Neural crest cell (in vitro differentiated cells): Measurements from ENCODE around the gene PPP2R2C. TPM values are rescaled to one million over a fixed set of nuclear protein-coding genes. Genes with fewer than 3 reads are reported as not detected.

ENCODE experiments used
- DNase-seq: peaks from one replicate; pipeline ENCODE4 v3.0.0; 2021; ENCODE audit warnings: low read depth, mixed read lengths, low spot score
- H3K27ac Mint-ChIP-seq: one replicate; pipeline ENCODE4 v1.8.0; 2021; ENCODE audit warnings: mild to moderate bottlenecking, mixed read lengths; ENCODE audit not compliant: unreplicated experiment
- H3K27me3 Mint-ChIP-seq: 2 replicates; pipeline ENCODE4 v1.8.0; 2021; ENCODE audit warnings: low read depth, mild to moderate bottlenecking, mixed read lengths
- H3K36me3 Mint-ChIP-seq: 2 replicates; pipeline ENCODE4 v1.8.0; 2021; ENCODE audit warnings: low read depth, mild to moderate bottlenecking, mixed read lengths
- H3K4me1 Mint-ChIP-seq: 2 replicates; pipeline ENCODE4 v1.8.0; 2021; ENCODE audit warnings: mixed read lengths
- H3K4me3 Mint-ChIP-seq: one replicate; pipeline ENCODE4 v1.8.0; 2021; ENCODE audit warnings: mild to moderate bottlenecking, mixed read lengths
- H3K9me3 Mint-ChIP-seq: 2 replicates; pipeline ENCODE4 v1.8.0; 2021; ENCODE audit warnings: mixed read lengths
- total RNA-seq: library from RNA; stranded (reverse); gene quantifications from 2 replicates; pipeline ENCODE4 v1.2.1, GENCODE V29; 2021
- TF ChIP-seq, protein P1 (sequence below): fragments of 200-600 bp; sonication (generic); conservative IDR thresholded peaks from 2 replicates; pipeline ENCODE4 v1.5.0; 2021; ENCODE audit warnings: antibody characterized with exemption, mild to moderate bottlenecking

The PPP2R2C gene
- total RNA-seq, 1 donor from 2014 or later: 0.35 TPM

DNA sequence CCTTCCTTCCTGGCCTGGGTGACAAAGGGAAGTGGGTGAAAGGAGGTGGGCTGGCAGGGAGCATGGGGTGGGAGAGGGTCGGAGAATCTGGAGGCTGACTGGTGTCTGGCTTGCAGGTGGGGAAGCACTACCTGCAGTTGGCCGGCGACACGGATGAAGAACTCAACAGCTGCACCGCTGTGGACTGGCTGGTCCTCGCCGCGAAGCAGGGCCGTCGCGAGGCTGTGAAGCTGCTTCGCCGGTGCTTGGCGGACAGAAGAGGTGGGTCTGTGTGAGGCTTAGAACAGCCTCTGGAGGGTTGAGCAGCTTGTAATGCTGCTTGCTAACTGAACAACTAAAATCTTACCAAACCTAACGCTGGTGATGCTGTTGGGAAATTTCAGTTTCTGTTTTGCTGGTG is 183.5 kb downstream of the PPP2R2C start:
- Mint-ChIP-seq H3K4me1 (no peaks in the 10 kb centered on the region), H3K27me3 (no peaks in the 10 kb centered on the region), H3K9me3 (no peaks in the 10 kb centered on the region), H3K27ac (peak overlapping the region; percentile 81), H3K4me3 (no peak overlapping the region), H3K36me3 (no peaks in the 10 kb centered on the region)
- TF ChIP-seq, protein P1, sequence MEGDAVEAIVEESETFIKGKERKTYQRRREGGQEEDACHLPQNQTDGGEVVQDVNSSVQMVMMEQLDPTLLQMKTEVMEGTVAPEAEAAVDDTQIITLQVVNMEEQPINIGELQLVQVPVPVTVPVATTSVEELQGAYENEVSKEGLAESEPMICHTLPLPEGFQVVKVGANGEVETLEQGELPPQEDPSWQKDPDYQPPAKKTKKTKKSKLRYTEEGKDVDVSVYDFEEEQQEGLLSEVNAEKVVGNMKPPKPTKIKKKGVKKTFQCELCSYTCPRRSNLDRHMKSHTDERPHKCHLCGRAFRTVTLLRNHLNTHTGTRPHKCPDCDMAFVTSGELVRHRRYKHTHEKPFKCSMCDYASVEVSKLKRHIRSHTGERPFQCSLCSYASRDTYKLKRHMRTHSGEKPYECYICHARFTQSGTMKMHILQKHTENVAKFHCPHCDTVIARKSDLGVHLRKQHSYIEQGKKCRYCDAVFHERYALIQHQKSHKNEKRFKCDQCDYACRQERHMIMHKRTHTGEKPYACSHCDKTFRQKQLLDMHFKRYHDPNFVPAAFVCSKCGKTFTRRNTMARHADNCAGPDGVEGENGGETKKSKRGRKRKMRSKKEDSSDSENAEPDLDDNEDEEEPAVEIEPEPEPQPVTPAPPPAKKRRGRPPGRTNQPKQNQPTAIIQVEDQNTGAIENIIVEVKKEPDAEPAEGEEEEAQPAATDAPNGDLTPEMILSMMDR: no peak
- DNase-seq: no peak

DNA sequence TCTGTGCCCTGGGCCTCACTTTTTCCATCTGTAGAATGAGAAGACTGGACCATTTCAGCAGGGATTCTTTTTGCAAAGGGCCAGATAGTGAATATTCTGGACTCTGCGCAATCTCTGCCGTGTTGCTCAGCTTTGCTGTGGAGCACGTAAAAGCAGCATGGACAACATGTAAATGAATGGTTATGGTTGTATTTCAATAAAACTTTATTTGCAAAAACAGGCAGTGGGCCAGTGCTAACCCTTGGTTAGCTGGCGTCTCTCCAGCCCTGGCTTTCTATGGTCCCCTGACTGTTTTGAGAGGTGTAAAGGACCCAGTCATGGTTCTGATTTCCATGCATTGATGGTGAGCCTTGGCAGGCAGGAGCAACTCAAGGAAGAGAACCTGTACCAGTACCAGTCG is 184.1 kb downstream of the PPP2R2C start:
- Mint-ChIP-seq H3K36me3 (no peaks in the 10 kb centered on the region), H3K4me3 (no peak overlapping the region), H3K9me3 (no peaks in the 10 kb centered on the region), H3K27me3 (no peaks in the 10 kb centered on the region), H3K4me1 (no peaks in the 10 kb centered on the region), H3K27ac (no peak overlapping the region)
- TF ChIP-seq, protein P1: no peak
- no peak for DNase-seq

DNA sequence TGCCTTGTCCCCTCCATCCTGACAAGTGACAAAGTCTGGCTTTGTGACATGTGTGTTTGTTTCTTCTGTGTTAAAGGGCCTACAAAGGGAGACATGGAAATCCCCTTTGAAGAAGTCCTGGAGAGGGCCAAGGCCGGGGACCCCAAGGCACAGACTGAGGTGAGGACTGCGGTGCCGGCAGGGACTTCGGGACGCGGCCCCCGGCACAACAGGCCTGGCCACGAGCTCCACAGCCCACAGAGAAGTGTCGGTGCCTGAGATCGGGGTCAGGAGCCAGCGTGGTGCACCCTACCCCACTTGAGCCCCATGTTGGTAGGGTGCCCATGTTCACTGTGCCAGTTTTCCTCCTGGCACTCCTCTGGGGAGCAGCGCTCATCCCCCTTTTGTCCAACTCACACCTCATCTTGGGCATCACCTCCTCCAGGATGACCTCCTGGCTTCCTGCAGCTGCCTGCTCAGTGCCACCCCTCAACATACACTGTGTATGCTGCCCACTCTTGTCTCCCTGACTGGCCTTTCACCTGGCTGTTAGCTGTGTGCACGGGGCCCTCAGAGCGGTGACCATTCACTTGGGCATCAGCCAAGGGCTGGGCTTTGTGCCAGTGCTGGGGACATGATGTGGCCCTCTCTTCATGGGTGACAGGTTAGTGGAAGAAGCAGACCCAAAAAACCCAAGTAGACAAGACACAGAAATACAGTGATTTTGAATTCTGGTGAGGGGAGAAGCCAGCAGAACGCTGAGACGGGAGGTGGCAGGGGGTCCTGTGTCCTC is 185.2 kb downstream of the PPP2R2C start:
- Mint-ChIP-seq H3K36me3 (no peaks in the 10 kb centered on the region), H3K9me3 (no peaks in the 10 kb centered on the region), H3K4me1 (no peaks in the 10 kb centered on the region), H3K4me3 (no peak overlapping the region), H3K27ac (no peak overlapping the region), H3K27me3 (no peaks in the 10 kb centered on the region)
- DNase-seq: no peak
- TF ChIP-seq, protein P1: no peak

DNA sequence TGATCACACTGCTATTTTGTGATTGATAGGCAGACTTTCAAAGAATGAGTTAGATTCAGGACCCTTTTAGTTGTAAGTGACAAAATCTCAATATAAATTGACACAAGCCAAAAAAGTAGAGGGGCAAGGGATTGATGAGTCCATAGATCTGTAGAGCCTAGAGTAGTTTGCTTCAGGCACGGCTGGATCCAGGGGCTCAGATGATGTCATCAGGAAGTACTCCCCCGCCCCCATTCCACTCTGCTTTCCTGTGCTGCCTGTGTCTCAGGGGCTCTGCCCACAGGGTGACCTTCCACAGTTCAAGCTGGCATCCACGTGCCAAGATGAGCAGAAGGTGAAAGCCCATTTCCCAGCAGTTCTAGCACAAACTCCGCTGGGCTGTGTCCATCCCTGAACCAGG is 189.1 kb downstream of the PPP2R2C start:
- DNase-seq: no peak
- H3K27me3 Mint-ChIP-seq: no peaks in the 10 kb centered on the region
- H3K4me3 Mint-ChIP-seq: no peak overlapping the region
- no peaks in the 10 kb centered on the region for H3K36me3 Mint-ChIP-seq
- H3K27ac Mint-ChIP-seq: no peak overlapping the region
- no peaks in the 10 kb centered on the region for H3K9me3 Mint-ChIP-seq
- TF ChIP-seq, protein P1: no peak
- H3K4me1 Mint-ChIP-seq: no peaks in the 10 kb centered on the region

DNA sequence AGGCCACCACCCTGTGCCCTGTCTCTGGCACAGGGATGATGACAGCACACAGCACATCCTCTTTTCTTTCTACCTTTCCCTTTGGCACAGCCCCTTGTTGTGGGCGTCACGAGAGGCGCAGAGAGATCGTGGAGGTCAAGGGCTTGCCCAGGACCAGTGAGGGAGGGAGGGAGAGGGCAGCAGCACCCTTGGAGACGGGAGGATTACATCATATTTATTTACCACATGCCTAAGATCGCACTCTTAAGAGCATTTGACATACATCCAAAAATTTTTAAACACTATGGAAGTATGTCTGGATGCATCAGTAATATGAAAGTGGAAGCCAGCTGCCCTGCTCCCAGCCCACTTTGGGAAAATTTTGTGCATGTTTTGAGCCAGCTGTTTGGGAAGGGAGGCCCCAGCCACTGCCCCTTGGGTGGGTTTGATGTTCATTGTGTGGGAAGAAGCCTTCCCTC is 190.1 kb downstream of the PPP2R2C start:
- DNase-seq: no peak
- Mint-ChIP-seq H3K4me1 (no peaks in the 10 kb centered on the region), H3K27me3 (no peaks in the 10 kb centered on the region), H3K4me3 (no peak overlapping the region), H3K27ac (peak overlapping the region; percentile 7), H3K9me3 (no peaks in the 10 kb centered on the region), H3K36me3 (no peaks in the 10 kb centered on the region)
- TF ChIP-seq, protein P1: no peak
